Colonic mucosa (tissue), 4 donors: Measurements from ENCODE around the gene PCYOX1L. TPM values are rescaled to one million over a fixed set of nuclear protein-coding genes. Genes with fewer than 3 reads are reported as not detected.

ENCODE experiments used
- DNase-seq: peaks from one replicate; pipeline ENCODE4 v3.0.0-alpha.2; 2020
- H3K27ac ChIP-seq: fragments of 200-600 bp; one replicate; pipeline ENCODE4 v1.8.0; 2021
- H3K27me3 ChIP-seq: fragments of 200-600 bp; one replicate; pipeline ENCODE4 v1.8.0; 2021
- H3K36me3 ChIP-seq: fragments of 200-600 bp; one replicate; pipeline ENCODE4 v1.8.0; 2021
- H3K4me1 ChIP-seq: fragments of 200-600 bp; one replicate; pipeline ENCODE4 v1.8.0; 2021; ENCODE audit warnings: mild to moderate bottlenecking
- H3K4me3 ChIP-seq: fragments of 200-600 bp; one replicate; pipeline ENCODE4 v1.8.0; 2021
- H3K9ac ChIP-seq, 2 donors: one replicate each; pipeline ENCODE4 v1.7.0; 2013; ENCODE audit warnings: control low read depth in 2 of 2, low read depth in 2 of 2, low read length in 2 of 2
- H3K9me3 ChIP-seq: fragments of 200-600 bp; one replicate; pipeline ENCODE4 v1.8.0; 2021
- CTCF ChIP-seq: fragments of 200-600 bp; IDR thresholded peaks from one replicate; pipeline ENCODE4 v1.8.0; 2022; ENCODE audit warnings: antibody characterized with exemption, mild to moderate bottlenecking
- intact Hi-C: fragments of 100-400 bp; cut with DNase I; formaldehyde crosslinking; loops from one replicate; pipeline ENCODE4 v1.14.1; 2022
- total RNA-seq, 2 donors: library from RNA; stranded (reverse); fragmentation: NEBNext Ultra II Directional in 1 of 2; extraction: Animal tissue kit (Norgen Biotek cat#: 25700) in 1 of 2; gene quantifications; one replicate each; pipeline ENCODE4 v1.2.1, GENCODE V29; 2021
- donor health status: healthy.
- donor health status: DM: no; HTN: no; CAD: no.
- donor health status: DM: no; HTN: no; CAD: no.

The PCYOX1L gene
- total RNA-seq, 2 donors from 2014 or later = 4.0 to 10.1 TPM

GRCh38 chr5:149408252-149409099 lies 50.6 kb downstream of the PCYOX1L start:
- Histone ChIP-seq H3K36me3 (no peaks in the 10 kb centered on the region), H3K4me3 (peak overlapping the region; percentile 35), H3K27me3 (no peaks in the 10 kb centered on the region), H3K9ac (peak overlapping the region; percentile 77 to 81), H3K27ac (peak overlapping the region; percentile 83), H3K4me1 (no peaks in the 10 kb centered on the region), H3K9me3 (no peaks in the 10 kb centered on the region)
- TF ChIP-seq CTCF = no peak
- intact Hi-C loops = no loop called here
- no peak for DNase-seq

GRCh38 chr5:149409268-149409948 lies 51.6 kb downstream of the PCYOX1L start:
- H3K4me3 ChIP-seq = peak overlapping the region; percentile 35
- no peaks in the 10 kb centered on the region for H3K4me1 ChIP-seq
- no peak for TF ChIP-seq CTCF
- no peak for DNase-seq
- H3K9ac ChIP-seq = peak overlapping the region; percentile 69 to 77
- no peaks in the 10 kb centered on the region for H3K36me3 ChIP-seq
- intact Hi-C loops = no loop called here
- no peaks in the 10 kb centered on the region for H3K9me3 ChIP-seq
- H3K27me3 ChIP-seq = no peaks in the 10 kb centered on the region
- peak overlapping the region; percentile 83 for H3K27ac ChIP-seq

- H3K9ac ChIP-seq = peak overlapping the region; percentile 33 to 77
- DNase-seq = no peak
- no peaks in the 10 kb centered on the region for H3K36me3 ChIP-seq
- peak overlapping the region; percentile 83 for H3K27ac ChIP-seq
- H3K9me3 ChIP-seq = no peaks in the 10 kb centered on the region
- no peak for TF ChIP-seq CTCF
- peak overlapping the region; percentile 35 for H3K4me3 ChIP-seq
- no peaks in the 10 kb centered on the region for H3K27me3 ChIP-seq
- intact Hi-C loops = no loop called here
- H3K4me1 ChIP-seq = no peaks in the 10 kb centered on the region
Measured at GRCh38 chr5:149410071-149410470, 52.2 kb downstream of the PCYOX1L start.

- H3K36me3 ChIP-seq = no peaks in the 10 kb centered on the region
- no peaks in the 10 kb centered on the region for H3K9me3 ChIP-seq
- no peak for DNase-seq
- H3K27me3 ChIP-seq = no peaks in the 10 kb centered on the region
- peak overlapping the region; percentile 33 to 65 for H3K9ac ChIP-seq
- H3K4me3 ChIP-seq = peak overlapping the region; percentile 35
- no peaks in the 10 kb centered on the region for H3K4me1 ChIP-seq
- intact Hi-C loops = no loop called here
- H3K27ac ChIP-seq = peak overlapping the region; percentile 83
- no peak for TF ChIP-seq CTCF
Measured at GRCh38 chr5:149410721-149411432, 53.0 kb downstream of the PCYOX1L start.

- H3K27ac ChIP-seq = no peak overlapping the region
- H3K9me3 ChIP-seq = no peaks in the 10 kb centered on the region
- H3K9ac ChIP-seq = peak overlapping the region; percentile 40 to 57
- intact Hi-C loops = no loop called here
- DNase-seq = no peak
- no peaks in the 10 kb centered on the region for H3K36me3 ChIP-seq
- H3K4me1 ChIP-seq = no peaks in the 10 kb centered on the region
- peak overlapping the region; percentile 35 for H3K4me3 ChIP-seq
- TF ChIP-seq CTCF = no peak
- no peaks in the 10 kb centered on the region for H3K27me3 ChIP-seq
Measured at GRCh38 chr5:149411738-149412519, 54.1 kb downstream of the PCYOX1L start.
